Right ventricle myocardium inferior (tissue), 1 donor: ENCODE results near the gene LYZL2. TPM values are rescaled to one million over a fixed set of nuclear protein-coding genes. Genes with fewer than 3 reads are reported as not detected.
"Not testable (repeated sequence)": the region's sequence is repeated elsewhere in the genome, so short reads cannot be mapped to it uniquely, and the experiment has no call there.

Experiments used
- ATAC-seq: fragments of 200-7000 bp; cut with Tn5 transposase; one replicate; pipeline ENCODE4 v1.9.1; 2020; ENCODE audit warnings: mild to moderate bottlenecking, moderate library complexity
- DNase-seq: peaks from one replicate; pipeline ENCODE4 v3.0.0; 2021; ENCODE audit errors: missing footprints
- intact Hi-C: fragments of 100-400 bp; cut with DNase I; formaldehyde crosslinking; loops from one replicate; pipeline ENCODE4 v1.11.0; 2022
- total RNA-seq: library from RNA; stranded (reverse); fragmentation: NEBNext Ultra II Directional; extraction: Animal tissue kit (Norgen Biotek cat#: 25700); gene quantifications from one replicate; pipeline ENCODE4 v1.2.1, GENCODE V29; 2021
- donor health status: DM: no; HTN: yes; CAD: no; lungs with severe emphysema.

The LYZL2 gene
- total RNA-seq, 1 donor from 2014 or later = not detected

GRCh38 chr10:30598105-30598776 lies 31.3 kb downstream of the LYZL2 start:
- DNase-seq (no peak), ATAC-seq (no peak)
- intact Hi-C loops = no loop called here

GRCh38 chr10:30597433-30597824 lies 32.1 kb downstream of the LYZL2 start:
- intact Hi-C loops, ATAC-seq, DNase-seq: not testable (repeated sequence)

- DNase-seq, intact Hi-C loops, ATAC-seq: not testable (repeated sequence)
Measured at GRCh38 chr10:30596493-30597432, 32.8 kb downstream of the LYZL2 start.

- ATAC-seq (no peak), DNase-seq (no peak)
- intact Hi-C loops = no loop called here
Measured at GRCh38 chr10:30596013-30596412, 33.5 kb downstream of the LYZL2 start.

- DNase-seq = no peak
- intact Hi-C loops = loop anchor here (5.0 kb wide), 1 partner anchor 182 kb away; no protein-coding TSS in a partner anchor
- ATAC-seq = no peak
Measured at GRCh38 chr10:30594077-30594476, 35.5 kb downstream of the LYZL2 start.

- not testable (repeated sequence) for DNase-seq, ATAC-seq
- intact Hi-C loops = loop anchor here (5.0 kb wide), 1 partner anchor 180 kb away; no protein-coding TSS in a partner anchor
Measured at GRCh38 chr10:30592770-30593169, 36.8 kb downstream of the LYZL2 start.

- DNase-seq (no peak), ATAC-seq (peak; percentile 51)
- intact Hi-C loops = loop anchor here (2.0 to 5.0 kb wide), 3 partner anchors 54 to 198 kb away; no protein-coding TSS in a partner anchor
Measured at GRCh38 chr10:30591249-30591670, 38.3 kb downstream of the LYZL2 start.

- intact Hi-C loops = no loop called here
- ATAC-seq (no peak), DNase-seq (peak; percentile 79)
Measured at GRCh38 chr10:30589441-30589840, 40.1 kb downstream of the LYZL2 start.

- intact Hi-C loops = no loop called here
- peak; percentile 68 for DNase-seq
- ATAC-seq = peak; percentile 40
Measured at GRCh38 chr10:30587522-30588031, 42.0 kb downstream of the LYZL2 start.

GRCh38 chr10:30586828-30587227 lies 42.7 kb downstream of the LYZL2 start:
- intact Hi-C loops = no loop called here
- no peak for ATAC-seq
- DNase-seq = no peak

GRCh38 chr10:30583778-30584415 lies 45.7 kb downstream of the LYZL2 start:
- intact Hi-C loops = loop anchor here (5.0 kb wide), 1 partner anchor 47 kb away; no protein-coding TSS in a partner anchor

GRCh38 chr10:30581779-30582380 lies 47.7 kb downstream of the LYZL2 start:
- ATAC-seq (no peak), DNase-seq (no peak)
- intact Hi-C loops = loop anchor here (5.0 kb wide), 1 partner anchor 45 kb away; no protein-coding TSS in a partner anchor

More at GRCh38 chr10:30583778-30584415, 45.7 kb downstream of the LYZL2 start:
- ATAC-seq (peak; percentile 84), DNase-seq (peak; percentile 66)

- ATAC-seq = no peak
- intact Hi-C loops = loop anchor here (5.0 kb wide), 1 partner anchor 43 kb away; no protein-coding TSS in a partner anchor
- no peak for DNase-seq
Measured at GRCh38 chr10:30580676-30581075, 48.9 kb downstream of the LYZL2 start.

- DNase-seq (no peak), ATAC-seq (no peak)
- intact Hi-C loops = loop anchor here (5.0 kb wide), 1 partner anchor 43 kb away; no protein-coding TSS in a partner anchor
Measured at GRCh38 chr10:30580241-30580640, 49.3 kb downstream of the LYZL2 start.

- DNase-seq (no peak), ATAC-seq (no peak)
- intact Hi-C loops = no loop called here
Measured at GRCh38 chr10:30579574-30579973, 50.0 kb downstream of the LYZL2 start.

GRCh38 chr10:30577048-30577447 lies 52.5 kb downstream of the LYZL2 start:
- ATAC-seq (no peak), DNase-seq (no peak)
- intact Hi-C loops = no loop called here

GRCh38 chr10:30576641-30577040 lies 52.9 kb downstream of the LYZL2 start:
- DNase-seq = no peak
- intact Hi-C loops = no loop called here
- ATAC-seq = no peak

GRCh38 chr10:30574432-30574796 lies 55.1 kb downstream of the LYZL2 start:
- ATAC-seq = no peak
- no peak for DNase-seq
- intact Hi-C loops = no loop called here
